HUES64 (cell line): ENCODE results near the gene GIGYF2.
"Not testable (repeated sequence)": the region's sequence is repeated elsewhere in the genome, so short reads cannot be mapped to it uniquely, and the experiment has no call there.

Experiments used
- H3K27ac ChIP-seq: 2 replicates; pipeline ENCODE4 v1.7.0; 2013; ENCODE audit warnings: low read depth, low read length, inconsistent platforms
- H3K27me3 ChIP-seq: 2 replicates; pipeline ENCODE4 v1.6.1; 2013; ENCODE audit warnings: mild to moderate bottlenecking, low read length; ENCODE audit not compliant: insufficient read depth
- H3K36me3 ChIP-seq: 2 replicates; pipeline ENCODE4 v1.6.1; 2013; ENCODE audit warnings: mild to moderate bottlenecking, low read length; ENCODE audit not compliant: insufficient read depth
- H3K4me1 ChIP-seq: 2 replicates; pipeline ENCODE4 v1.6.1; 2013; ENCODE audit warnings: mild to moderate bottlenecking, low read length, moderate library complexity; ENCODE audit not compliant: insufficient read depth
- H3K4me3 ChIP-seq: 2 replicates; pipeline ENCODE4 v1.5.1; 2013; ENCODE audit warnings: mild to moderate bottlenecking, low read length, moderate library complexity
- H3K9ac ChIP-seq: 2 replicates; pipeline ENCODE4 v1.6.1; 2013; ENCODE audit warnings: mild to moderate bottlenecking, low read depth, low read length
- H3K9me3 ChIP-seq: 2 replicates; pipeline ENCODE4 v1.6.1; 2013; ENCODE audit warnings: low read depth, low read length; ENCODE audit not compliant: insufficient read depth
- WGBS: fragments of 150-250, 120-280 bp; methylation state at CpG from one replicate; pipeline ENCODE4 v1.1.7; 2013; ENCODE audit warnings: missing lambda C conversion rate; 5-methylcytosine and 5-hydroxymethylcytosine counted together

The GIGYF2 gene

DNA sequence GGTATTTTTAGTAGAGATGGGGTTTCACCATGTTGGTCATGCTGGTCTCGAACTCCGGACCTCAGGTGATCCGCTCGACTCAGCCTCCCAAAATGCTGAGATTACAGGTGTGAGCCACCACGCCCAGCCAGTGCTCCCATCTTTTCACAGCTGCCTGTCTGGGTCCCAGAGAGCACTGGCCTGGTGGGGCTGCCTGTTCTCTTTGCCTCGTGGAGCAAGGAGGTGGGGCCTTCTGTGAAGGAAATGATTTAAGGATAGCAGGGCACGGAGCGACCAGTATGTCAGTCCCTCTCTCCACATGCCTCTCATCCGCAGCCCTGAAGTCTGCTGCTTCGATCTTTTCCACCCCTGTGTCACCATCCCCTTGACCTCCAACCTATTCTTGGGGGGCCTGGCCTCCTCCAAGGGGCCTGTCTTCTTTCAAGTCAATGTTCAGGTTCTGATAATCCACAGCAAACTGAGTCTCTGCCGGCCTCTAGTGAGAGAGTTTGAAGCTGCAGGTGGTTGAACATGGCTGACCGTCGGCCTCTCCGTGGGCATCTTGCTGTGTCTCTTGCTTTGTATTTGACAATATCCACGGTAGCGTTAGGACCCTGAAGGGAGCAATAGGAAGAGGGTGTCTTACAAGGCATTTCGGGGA lies 28.2 kb upstream of the GIGYF2 start:
- Histone ChIP-seq H3K4me1 (no peaks in the 10 kb centered on the region), H3K9ac (no peak overlapping the region), H3K4me3 (no peak overlapping the region), H3K27ac (no peak overlapping the region), H3K9me3 (no peaks in the 10 kb centered on the region), H3K36me3 (no peaks in the 10 kb centered on the region), H3K27me3 (no peaks in the 10 kb centered on the region)
- WGBS, result 77% methylated on average over 17 of the region's 17 CpGs

GRCh38 chr2:232672588-232672987 lies 24.5 kb upstream of the GIGYF2 start:
- WGBS, result 92% methylated on average over 1 of the region's 1 CpG
- no peaks in the 10 kb centered on the region for H3K27me3 ChIP-seq
- H3K4me3 ChIP-seq, result no peak overlapping the region
- H3K36me3 ChIP-seq, result no peaks in the 10 kb centered on the region
- H3K27ac ChIP-seq, result no peak overlapping the region
- H3K9me3 ChIP-seq, result no peaks in the 10 kb centered on the region
- H3K9ac ChIP-seq, result no peak overlapping the region
- no peaks in the 10 kb centered on the region for H3K4me1 ChIP-seq

GRCh38 chr2:232674491-232674890 lies 22.6 kb upstream of the GIGYF2 start:
- Histone ChIP-seq H3K36me3 (no peaks in the 10 kb centered on the region), H3K9me3 (no peaks in the 10 kb centered on the region), H3K27ac (no peak overlapping the region), H3K4me1 (no peaks in the 10 kb centered on the region), H3K4me3 (no peak overlapping the region), H3K9ac (no peak overlapping the region), H3K27me3 (no peaks in the 10 kb centered on the region)
- WGBS, result 91% methylated on average over 6 of the region's 6 CpGs

GRCh38 chr2:232675381-232675780 lies 21.8 kb upstream of the GIGYF2 start:
- Histone ChIP-seq H3K9me3 (no peaks in the 10 kb centered on the region), H3K27me3 (no peaks in the 10 kb centered on the region), H3K4me3 (no peak overlapping the region), H3K4me1 (no peaks in the 10 kb centered on the region), H3K36me3 (no peaks in the 10 kb centered on the region), H3K27ac (no peak overlapping the region), H3K9ac (no peak overlapping the region)
- 95% methylated on average over 10 of the region's 10 CpGs for WGBS

GRCh38 chr2:232680006-232680405 lies 17.1 kb upstream of the GIGYF2 start:
- WGBS, result 91% methylated on average over 6 of the region's 7 CpGs
- no peaks in the 10 kb centered on the region for H3K27me3 ChIP-seq
- no peaks in the 10 kb centered on the region for H3K9me3 ChIP-seq

DNA sequence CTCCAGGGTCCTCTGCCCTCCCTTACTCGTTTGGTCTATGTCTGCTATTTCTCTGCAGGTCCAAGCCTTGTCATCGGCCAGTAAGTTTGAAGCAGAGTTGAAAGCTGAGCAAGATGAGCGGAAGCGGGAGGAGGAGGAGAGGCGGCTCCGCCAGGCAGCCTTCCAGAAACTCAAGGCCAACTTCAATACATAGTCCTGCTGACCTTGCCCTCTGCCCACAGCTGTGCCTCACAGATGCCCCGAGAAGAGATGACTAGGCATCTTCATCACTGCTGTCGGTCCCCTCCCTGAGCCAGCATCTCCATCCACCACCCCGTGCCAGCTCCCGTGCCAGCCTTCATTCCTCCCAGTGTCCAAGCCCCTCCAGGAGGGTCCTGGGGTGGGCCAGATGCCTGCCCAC lies 15.6 kb upstream of the GIGYF2 start:
- Histone ChIP-seq H3K27ac (no peak overlapping the region), H3K9ac (no peak overlapping the region), H3K4me3 (no peak overlapping the region), H3K9me3 (no peaks in the 10 kb centered on the region), H3K36me3 (no peaks in the 10 kb centered on the region), H3K4me1 (no peaks in the 10 kb centered on the region), H3K27me3 (no peaks in the 10 kb centered on the region)
- whole genome bisulfite sequencing, result 90% methylated on average over 10 of the region's 10 CpGs

More at GRCh38 chr2:232680006-232680405, 17.1 kb upstream of the GIGYF2 start:
- H3K27ac ChIP-seq, result no peak overlapping the region
- no peaks in the 10 kb centered on the region for H3K4me1 ChIP-seq
- no peaks in the 10 kb centered on the region for H3K36me3 ChIP-seq
- H3K4me3 ChIP-seq, result no peak overlapping the region
- no peak overlapping the region for H3K9ac ChIP-seq

- no peaks in the 10 kb centered on the region for H3K27me3 ChIP-seq
- no peak overlapping the region for H3K9ac ChIP-seq
- H3K36me3 ChIP-seq, result no peaks in the 10 kb centered on the region
- 50% methylated on average over 1 of the region's 1 CpG for WGBS
- no peaks in the 10 kb centered on the region for H3K4me1 ChIP-seq
- H3K9me3 ChIP-seq, result no peaks in the 10 kb centered on the region
- H3K27ac ChIP-seq, result no peak overlapping the region
- no peak overlapping the region for H3K4me3 ChIP-seq
Observed at GRCh38 chr2:232683368-232683767, 13.8 kb upstream of the GIGYF2 start.

DNA sequence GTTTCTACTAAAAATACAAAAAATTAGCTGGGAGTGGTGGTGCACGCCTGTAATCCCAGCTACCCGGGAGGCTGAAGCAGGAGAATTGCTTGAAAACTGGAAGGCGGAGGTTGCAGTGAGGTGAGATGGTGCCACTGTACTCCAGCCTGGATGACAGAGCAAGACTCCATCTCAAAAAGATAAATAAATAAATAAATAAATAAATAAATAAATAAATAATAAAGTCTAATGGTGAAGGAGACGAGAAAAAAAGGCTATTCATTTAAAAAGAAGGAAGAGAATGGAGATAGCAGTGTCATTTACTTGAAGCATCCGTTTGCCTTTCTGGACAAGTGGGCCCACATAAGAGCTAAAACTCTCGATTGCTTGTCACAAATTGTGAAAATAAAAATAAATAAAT lies 11.7 kb upstream of the GIGYF2 start:
- not testable (repeated sequence) for H3K4me1 ChIP-seq, H3K27ac ChIP-seq, H3K36me3 ChIP-seq, H3K9ac ChIP-seq, H3K27me3 ChIP-seq, H3K9me3 ChIP-seq, H3K4me3 ChIP-seq
- WGBS, result 92% methylated on average over 6 of the region's 6 CpGs

- 89% methylated on average over 11 of the region's 11 CpGs for WGBS
Observed at GRCh38 chr2:232687382-232688160, 9.6 kb upstream of the GIGYF2 start.

GRCh38 chr2:232688201-232688600 lies 8.9 kb upstream of the GIGYF2 start:
- Histone ChIP-seq H3K4me1 (no peaks in the 10 kb centered on the region), H3K9ac (no peak overlapping the region), H3K9me3 (no peaks in the 10 kb centered on the region), H3K36me3 (no peaks in the 10 kb centered on the region), H3K27me3 (no peaks in the 10 kb centered on the region), H3K27ac (no peak overlapping the region), H3K4me3 (no peak overlapping the region)
- 93% methylated on average over 7 of the region's 7 CpGs for WGBS

More at GRCh38 chr2:232687382-232688160, 9.6 kb upstream of the GIGYF2 start:
- Histone ChIP-seq H3K9me3 (no peaks in the 10 kb centered on the region), H3K27me3 (no peaks in the 10 kb centered on the region), H3K27ac (no peak overlapping the region), H3K4me1 (no peaks in the 10 kb centered on the region), H3K9ac (no peak overlapping the region), H3K36me3 (no peaks in the 10 kb centered on the region), H3K4me3 (no peak overlapping the region)

- Histone ChIP-seq H3K4me1 (no peaks in the 10 kb centered on the region), H3K9ac (no peak overlapping the region), H3K27me3 (no peaks in the 10 kb centered on the region), H3K4me3 (no peak overlapping the region), H3K9me3 (no peaks in the 10 kb centered on the region), H3K27ac (no peak overlapping the region), H3K36me3 (no peaks in the 10 kb centered on the region)
- WGBS, result 88% methylated on average over 3 of the region's 3 CpGs
Observed at GRCh38 chr2:232689152-232689910, 7.8 kb upstream of the GIGYF2 start.
